Effector memory CD4-positive, alpha-beta T cell (primary cell): ENCODE data around the gene MCM3.

Experiments used
- DNase-seq, 3 donors: peaks; one replicate each; pipeline ENCODE4 v3.0.0-alpha.2; 2020
- H3K27ac ChIP-seq: 2 replicates; pipeline ENCODE4 v1.7.0; 2013; ENCODE audit warnings: mild to moderate bottlenecking, low read length, moderate library complexity; ENCODE audit not compliant: insufficient read depth, poor library complexity, severe bottlenecking
- H3K27me3 ChIP-seq: replicated peaks from 2 replicates; pipeline ENCODE4 v1.7.0; 2013; ENCODE audit warnings: mild to moderate bottlenecking, low read length; ENCODE audit not compliant: insufficient read depth, control insufficient read depth, poor library complexity, severe bottlenecking
- H3K36me3 ChIP-seq: 2 replicates; pipeline ENCODE4 v1.7.0; 2013; ENCODE audit warnings: mild to moderate bottlenecking, low read length, moderate library complexity; ENCODE audit not compliant: control insufficient read depth, insufficient read depth
- H3K4me1 ChIP-seq: 2 replicates; pipeline ENCODE4 v1.7.0; 2013; ENCODE audit warnings: low read length, mild to moderate bottlenecking; ENCODE audit not compliant: control insufficient read depth, insufficient read depth, poor library complexity, severe bottlenecking
- H3K4me3 ChIP-seq: 2 replicates; pipeline ENCODE4 v1.7.0; 2013; ENCODE audit warnings: low read length, low read depth, mild to moderate bottlenecking; ENCODE audit not compliant: insufficient read depth, poor library complexity, severe bottlenecking
- H3K9me3 ChIP-seq: 2 replicates; pipeline ENCODE4 v1.7.0; 2013; ENCODE audit warnings: mild to moderate bottlenecking, low read length, moderate library complexity; ENCODE audit not compliant: control insufficient read depth

Gene MCM3

GRCh38 chr6:52285177-52286068, 881 bp upstream of the MCM3 start:
- no peaks in the 10 kb centered on the region for H3K9me3 ChIP-seq
- H3K36me3 ChIP-seq, result peaks cover 22% of the 10 kb centered on the region
- H3K4me1 ChIP-seq, result peaks cover 27% of the 10 kb centered on the region
- no peaks in the 10 kb centered on the region for H3K27me3 ChIP-seq
- peak overlapping the region; percentile 75 for H3K4me3 ChIP-seq
- no peak for DNase-seq
- peak overlapping the region; percentile 67 for H3K27ac ChIP-seq

- Histone ChIP-seq H3K9me3 (no peaks in the 10 kb centered on the region), H3K36me3 (peaks cover 35% of the 10 kb centered on the region), H3K4me3 (peak overlapping the region; percentile 75), H3K4me1 (peaks cover 27% of the 10 kb centered on the region), H3K27me3 (no peaks in the 10 kb centered on the region), H3K27ac (peak overlapping the region; percentile 67)
- DNase-seq, result no peak
These were observed 447 bp downstream of the MCM3 start for GRCh38 chr6:52284131-52284459.

DNA sequence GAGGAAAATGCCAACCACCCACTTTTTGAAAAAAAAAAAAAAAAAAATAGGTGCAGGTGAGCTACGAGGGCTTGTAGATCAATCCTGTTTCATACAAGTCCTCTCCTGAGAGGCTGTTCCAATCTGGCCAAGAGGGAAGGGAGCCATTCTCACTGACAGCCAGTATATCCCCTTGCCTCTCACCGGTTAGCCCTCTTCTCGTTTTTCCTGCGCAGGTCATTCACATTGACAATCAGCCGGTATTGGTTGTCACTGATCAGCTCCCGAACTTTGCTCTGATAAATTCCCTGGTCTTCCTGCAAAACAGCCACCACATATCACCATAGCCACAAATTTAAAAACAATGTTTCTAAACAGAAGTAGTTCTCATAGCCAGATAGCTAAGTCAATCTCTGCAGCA, 1.4 kb downstream of the MCM3 start:
- Histone ChIP-seq H3K36me3 (peaks cover 42% of the 10 kb centered on the region), H3K9me3 (no peaks in the 10 kb centered on the region), H3K4me1 (peaks cover 27% of the 10 kb centered on the region), H3K4me3 (no peak overlapping the region), H3K27me3 (no peaks in the 10 kb centered on the region), H3K27ac (no peak overlapping the region)
- no peak for DNase-seq

DNA sequence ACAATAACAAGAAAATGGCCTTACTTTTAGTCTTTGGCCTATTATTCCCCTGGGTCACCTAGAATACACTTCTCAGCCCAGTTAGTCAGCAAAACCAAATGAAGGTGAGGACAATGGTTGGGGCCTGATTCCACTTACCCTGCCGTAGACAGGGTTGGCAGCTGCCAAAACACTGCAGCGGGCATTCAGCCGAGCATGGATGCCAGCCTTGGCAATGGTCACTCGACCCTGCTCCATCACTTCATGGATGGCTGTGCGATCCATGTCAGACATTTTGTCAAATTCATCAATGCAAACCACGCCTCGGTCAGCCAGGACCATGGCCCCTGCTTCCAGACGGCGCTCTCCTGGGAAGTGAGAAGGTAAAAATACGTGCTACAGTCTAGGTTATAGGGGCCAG, 8.4 kb downstream of the MCM3 start:
- Histone ChIP-seq H3K9me3 (no peaks in the 10 kb centered on the region), H3K27ac (no peak overlapping the region), H3K36me3 (peaks cover 84% of the 10 kb centered on the region), H3K4me1 (peaks cover 3% of the 10 kb centered on the region), H3K27me3 (no peaks in the 10 kb centered on the region), H3K4me3 (no peak overlapping the region)
- DNase-seq, result no peak

DNA sequence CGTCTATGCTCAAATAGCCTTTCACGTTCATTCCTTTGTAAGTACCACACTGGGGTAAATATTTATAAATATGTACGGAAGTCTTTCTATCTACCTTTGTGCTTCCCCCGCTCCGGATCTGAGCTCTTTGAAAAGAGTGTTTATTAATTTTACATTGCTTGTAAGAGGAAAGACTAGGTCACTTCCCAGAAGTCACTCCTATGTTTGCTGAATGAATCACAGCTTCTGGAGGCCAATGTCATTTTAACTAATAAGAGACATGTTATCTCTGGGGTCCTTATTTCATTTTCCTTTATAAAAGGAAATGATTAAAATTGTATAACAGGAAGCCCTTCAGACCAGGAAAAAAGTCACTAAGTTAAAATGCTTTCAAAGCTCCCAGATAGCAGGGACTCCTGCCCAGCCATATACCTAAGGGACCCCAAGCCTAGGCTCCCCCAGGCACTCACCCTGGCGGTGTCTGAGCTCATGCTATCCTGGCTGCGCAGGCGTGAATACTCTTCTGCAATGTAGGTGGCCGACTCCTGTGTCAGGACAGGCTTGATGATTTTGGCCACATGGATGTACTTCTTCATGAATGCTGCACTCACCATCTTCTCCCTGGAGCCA, 12.6 kb downstream of the MCM3 start:
- H3K9me3 ChIP-seq, result no peaks in the 10 kb centered on the region
- H3K4me1 ChIP-seq, result peaks cover 3% of the 10 kb centered on the region
- no peak overlapping the region for H3K4me3 ChIP-seq
- H3K27ac ChIP-seq, result no peak overlapping the region
- no peak for DNase-seq
- H3K27me3 ChIP-seq, result no peaks in the 10 kb centered on the region
- H3K36me3 ChIP-seq, result peaks cover 81% of the 10 kb centered on the region

DNA sequence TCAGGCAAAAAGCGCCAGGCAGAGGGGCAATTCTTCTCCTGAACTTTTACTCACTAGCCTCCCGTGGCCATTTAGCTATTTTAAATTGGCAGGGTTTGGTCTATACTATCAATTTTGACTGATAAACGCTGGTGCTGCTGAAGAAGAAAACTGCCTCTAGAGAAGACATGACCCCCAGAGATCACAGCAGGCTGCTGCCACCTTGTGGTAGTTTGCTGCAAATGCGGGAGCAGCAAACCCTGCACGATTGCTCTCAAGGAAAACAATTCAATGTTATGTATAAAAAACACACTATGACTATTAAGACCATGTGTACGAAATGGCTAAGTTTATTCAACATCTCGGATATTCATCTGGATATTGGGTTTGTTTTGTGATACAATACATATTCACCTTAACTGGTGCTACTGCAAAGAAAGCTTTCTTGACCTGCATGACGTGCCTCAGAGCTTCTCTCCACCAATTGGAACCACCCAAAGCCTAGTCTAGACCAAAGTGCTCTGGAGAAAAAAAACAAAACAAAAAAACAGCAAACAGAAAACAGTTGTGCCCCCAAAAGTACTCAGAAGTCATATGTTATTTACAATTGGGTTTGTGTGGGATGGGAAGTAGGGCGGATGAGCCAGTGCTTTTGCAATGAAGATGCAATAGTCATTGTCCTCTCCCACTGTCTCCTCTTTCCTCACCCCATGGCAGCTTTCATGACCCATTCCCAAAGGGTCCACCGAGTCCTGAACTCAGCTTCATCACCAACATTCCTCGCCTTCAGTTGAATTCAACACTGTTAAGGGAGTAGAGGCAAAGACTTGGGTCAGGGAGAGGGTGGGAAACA, 20.6 kb downstream of the MCM3 start:
- Histone ChIP-seq H3K36me3 (peaks cover 45% of the 10 kb centered on the region), H3K27me3 (no peaks in the 10 kb centered on the region), H3K4me1 (no peaks in the 10 kb centered on the region), H3K9me3 (no peaks in the 10 kb centered on the region), H3K27ac (no peak overlapping the region), H3K4me3 (no peak overlapping the region)
- peak; percentile 19 to 48 (median 41) for DNase-seq

- Histone ChIP-seq H3K27me3 (no peaks in the 10 kb centered on the region), H3K9me3 (no peaks in the 10 kb centered on the region), H3K36me3 (peaks cover 34% of the 10 kb centered on the region), H3K27ac (no peak overlapping the region), H3K4me3 (no peak overlapping the region), H3K4me1 (no peaks in the 10 kb centered on the region)
- no peak for DNase-seq
These were observed 21.8 kb downstream of the MCM3 start for GRCh38 chr6:52262620-52263344.

DNA sequence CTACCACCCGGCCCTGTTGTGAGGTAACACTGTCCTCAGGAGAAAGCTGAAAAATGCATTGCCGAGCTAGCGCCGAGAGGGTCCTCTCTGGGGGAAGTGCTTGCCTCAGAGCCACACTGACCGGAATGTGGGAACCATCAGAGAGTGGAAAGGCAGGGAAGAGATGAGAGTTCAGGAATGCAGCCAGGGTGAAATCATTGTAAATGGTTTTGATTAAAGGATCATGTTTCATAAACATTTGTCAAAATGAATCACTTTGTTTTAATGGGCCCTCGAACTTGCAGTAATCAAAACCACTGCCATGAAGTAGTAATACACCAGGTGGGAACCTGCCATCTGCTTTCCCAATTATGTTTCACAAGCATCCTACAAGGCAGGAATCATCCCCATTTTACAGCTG, 23.3 kb downstream of the MCM3 start:
- no peak for DNase-seq
- Histone ChIP-seq H3K27me3 (no peaks in the 10 kb centered on the region), H3K27ac (no peak overlapping the region), H3K9me3 (no peaks in the 10 kb centered on the region), H3K4me1 (no peaks in the 10 kb centered on the region), H3K36me3 (peaks cover 20% of the 10 kb centered on the region), H3K4me3 (no peak overlapping the region)

- H3K4me1 ChIP-seq, result no peaks in the 10 kb centered on the region
- H3K36me3 ChIP-seq, result peaks cover 14% of the 10 kb centered on the region
- no peaks in the 10 kb centered on the region for H3K27me3 ChIP-seq
- H3K9me3 ChIP-seq, result no peaks in the 10 kb centered on the region
- no peak overlapping the region for H3K27ac ChIP-seq
- no peak overlapping the region for H3K4me3 ChIP-seq
- no peak for DNase-seq
These were observed 23.9 kb downstream of the MCM3 start for GRCh38 chr6:52260634-52261033.
